Peyer's patch (tissue), 4 donors: ENCODE data around the gene ANKH.

Experiments used
- CTCF ChIP-seq, 6 experiments: fragments of 450-650 bp in 4 of 6; fragments of 200-600 bp in 2 of 6; sonication (generic) in 1 of 6; IDR thresholded peaks; one replicate each; pipeline ENCODE4 v1.5.1; 2017 to 2019; ENCODE audit warnings: antibody characterized with exemption in 6 of 6, mild to moderate bottlenecking in 3 of 6, moderate library complexity in 1 of 6
- POLR2A ChIP-seq, 2 donors: fragments of 450-650 bp; IDR thresholded peaks; one replicate each; pipeline ENCODE4 v1.5.1; 2017; ENCODE audit warnings: antibody characterized with exemption in 2 of 2, mild to moderate bottlenecking in 2 of 2, moderate library complexity in 2 of 2

- TF ChIP-seq CTCF (IDR thresholded peaks at IDR 0.05) (no peak), POLR2A (IDR thresholded peaks at IDR 0.05) (no peak)
These were observed 207.8 kb downstream of the ANKH start for GRCh38 chr5:14663734-14664269.
